Activated T-helper 17 cell treated with anti-CD3 and anti-CD28 coated beads, Interleukin-2, amount 50 U/mL, for 72 hours (primary cell): ENCODE measurements around the gene THAP7. TPM values are rescaled to one million over a fixed set of nuclear protein-coding genes. Genes with fewer than 3 reads are reported as not detected.

Experiments used
- ATAC-seq: fragments of 150-1000 bp; cut with Tn5 transposase; replicated peaks from 2 replicates; pipeline ENCODE4 v1.10.0; 2021; ENCODE audit warnings: mild to moderate bottlenecking, moderate library complexity
- H3K27ac Mint-ChIP-seq: one replicate; pipeline ENCODE4 v1.8.0; 2022; ENCODE audit warnings: mixed read lengths
- H3K27me3 Mint-ChIP-seq: one replicate; pipeline ENCODE4 v1.8.0; 2022; ENCODE audit warnings: mixed read lengths
- H3K36me3 Mint-ChIP-seq: one replicate; pipeline ENCODE4 v1.8.0; 2022; ENCODE audit warnings: low read depth, mild to moderate bottlenecking, mixed read lengths
- H3K4me1 Mint-ChIP-seq: one replicate; pipeline ENCODE4 v1.8.0; 2022; ENCODE audit warnings: mixed read lengths
- H3K4me3 Mint-ChIP-seq: one replicate; pipeline ENCODE4 v1.8.0; 2022; ENCODE audit warnings: mild to moderate bottlenecking, mixed read lengths
- H3K9me3 Mint-ChIP-seq: one replicate; pipeline ENCODE4 v1.8.0; 2022; ENCODE audit warnings: mixed read lengths
- total RNA-seq, 2 donors: library from RNA; stranded (reverse); gene quantifications; one replicate each; pipeline ENCODE4 v1.2.3, GENCODE V29; 2022

THAP7 gene
- total RNA-seq, 2 donors from 2014 or later, result 19.6 to 27.1 TPM

DNA sequence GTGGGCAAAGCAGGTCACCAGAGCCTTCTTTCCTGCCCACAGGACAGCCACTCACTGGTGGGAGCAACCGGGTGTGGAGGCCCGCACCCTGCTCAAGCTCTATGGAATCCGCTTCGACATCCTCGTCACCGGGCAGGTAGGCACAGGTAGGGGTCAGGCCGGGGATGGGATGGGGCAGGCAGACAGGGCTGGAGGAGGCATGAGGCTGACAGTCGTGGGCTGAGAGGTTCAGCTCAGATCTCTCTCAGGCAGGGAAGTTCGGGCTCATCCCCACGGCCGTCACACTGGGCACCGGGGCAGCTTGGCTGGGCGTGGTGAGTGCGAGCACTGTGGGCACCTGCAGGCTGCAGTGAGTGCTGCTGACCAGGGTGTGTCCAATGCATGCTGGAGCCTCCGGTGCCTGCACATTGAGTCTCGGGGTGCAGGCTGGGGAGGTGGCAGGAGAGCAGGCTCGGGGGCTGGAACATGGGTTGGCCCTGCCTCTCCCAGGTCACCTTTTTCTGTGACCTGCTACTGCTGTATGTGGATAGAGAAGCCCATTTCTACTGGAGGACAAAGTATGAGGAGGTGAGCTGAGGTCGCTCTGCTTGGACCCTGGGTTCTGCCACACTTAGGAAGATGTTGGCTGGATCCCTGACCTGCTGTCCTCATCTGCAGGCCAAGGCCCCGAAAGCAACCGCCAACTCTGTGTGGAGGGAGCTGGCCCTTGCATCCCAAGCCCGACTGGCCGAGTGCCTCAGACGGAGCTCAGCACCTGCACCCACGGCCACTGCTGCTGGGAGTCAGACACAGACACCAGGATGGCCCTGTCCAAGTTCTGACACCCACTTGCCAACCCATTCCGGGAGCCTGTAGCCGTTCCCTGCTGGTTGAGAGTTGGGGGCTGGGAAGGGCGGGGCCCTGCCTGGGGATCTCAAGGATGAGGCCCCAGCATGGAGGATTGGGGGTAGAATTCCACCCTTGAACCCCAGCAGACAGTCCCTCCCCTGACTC lies 24.1 kb upstream of the THAP7 start:
- H3K27me3 Mint-ChIP-seq, result peaks cover 11% of the 10 kb centered on the region
- peak overlapping the region; percentile 28 for H3K4me3 Mint-ChIP-seq
- ATAC-seq, result no peak
- no peaks in the 10 kb centered on the region for H3K36me3 Mint-ChIP-seq
- peak overlapping the region; percentile 61 for H3K27ac Mint-ChIP-seq
- no peaks in the 10 kb centered on the region for H3K9me3 Mint-ChIP-seq
- H3K4me1 Mint-ChIP-seq, result peaks cover 7% of the 10 kb centered on the region

GRCh38 chr22:21025266-21025665 lies 23.3 kb upstream of the THAP7 start:
- H3K27me3 Mint-ChIP-seq, result peaks cover 6% of the 10 kb centered on the region
- H3K36me3 Mint-ChIP-seq, result no peaks in the 10 kb centered on the region
- H3K27ac Mint-ChIP-seq, result peak overlapping the region; percentile 61
- ATAC-seq, result peak; percentile 35
- no peaks in the 10 kb centered on the region for H3K9me3 Mint-ChIP-seq
- peak overlapping the region; percentile 28 for H3K4me3 Mint-ChIP-seq
- peaks cover 7% of the 10 kb centered on the region for H3K4me1 Mint-ChIP-seq

- Mint-ChIP-seq H3K4me1 (peaks cover 7% of the 10 kb centered on the region), H3K4me3 (no peak overlapping the region), H3K27ac (no peak overlapping the region), H3K36me3 (no peaks in the 10 kb centered on the region), H3K9me3 (no peaks in the 10 kb centered on the region), H3K27me3 (no peaks in the 10 kb centered on the region)
- no peak for ATAC-seq
These were observed 21.2 kb upstream of the THAP7 start for GRCh38 chr22:21022955-21023614.

GRCh38 chr22:21022507-21022906 lies 20.6 kb upstream of the THAP7 start:
- Mint-ChIP-seq H3K4me1 (peaks cover 7% of the 10 kb centered on the region), H3K36me3 (no peaks in the 10 kb centered on the region), H3K27ac (no peak overlapping the region), H3K27me3 (no peaks in the 10 kb centered on the region), H3K9me3 (no peaks in the 10 kb centered on the region), H3K4me3 (no peak overlapping the region)
- ATAC-seq, result no peak

- no peak for ATAC-seq
- Mint-ChIP-seq H3K27me3 (no peaks in the 10 kb centered on the region), H3K4me3 (no peak overlapping the region), H3K36me3 (no peaks in the 10 kb centered on the region), H3K9me3 (no peaks in the 10 kb centered on the region), H3K27ac (no peak overlapping the region), H3K4me1 (peaks cover 7% of the 10 kb centered on the region)
These were observed 19.0 kb upstream of the THAP7 start for GRCh38 chr22:21020802-21021429.

- no peak for ATAC-seq
- no peak overlapping the region for H3K4me3 Mint-ChIP-seq
- H3K27me3 Mint-ChIP-seq, result no peaks in the 10 kb centered on the region
- no peaks in the 10 kb centered on the region for H3K36me3 Mint-ChIP-seq
- H3K27ac Mint-ChIP-seq, result peak overlapping the region; percentile 15
- peaks cover 14% of the 10 kb centered on the region for H3K4me1 Mint-ChIP-seq
- no peaks in the 10 kb centered on the region for H3K9me3 Mint-ChIP-seq
These were observed 16.4 kb upstream of the THAP7 start for GRCh38 chr22:21018314-21018713.

- Mint-ChIP-seq H3K27ac (peak overlapping the region; percentile 73), H3K27me3 (no peaks in the 10 kb centered on the region), H3K9me3 (no peaks in the 10 kb centered on the region), H3K4me1 (peaks cover 14% of the 10 kb centered on the region), H3K36me3 (no peaks in the 10 kb centered on the region), H3K4me3 (no peak overlapping the region)
- ATAC-seq, result no peak
These were observed 14.9 kb upstream of the THAP7 start for GRCh38 chr22:21016644-21017420.

GRCh38 chr22:21015466-21016006 lies 13.6 kb upstream of the THAP7 start:
- H3K4me3 Mint-ChIP-seq, result peak overlapping the region; percentile 90
- H3K27me3 Mint-ChIP-seq, result no peaks in the 10 kb centered on the region
- no peak for ATAC-seq
- H3K9me3 Mint-ChIP-seq, result no peaks in the 10 kb centered on the region
- H3K36me3 Mint-ChIP-seq, result no peaks in the 10 kb centered on the region
- peaks cover 14% of the 10 kb centered on the region for H3K4me1 Mint-ChIP-seq
- peak overlapping the region; percentile 95 for H3K27ac Mint-ChIP-seq

DNA sequence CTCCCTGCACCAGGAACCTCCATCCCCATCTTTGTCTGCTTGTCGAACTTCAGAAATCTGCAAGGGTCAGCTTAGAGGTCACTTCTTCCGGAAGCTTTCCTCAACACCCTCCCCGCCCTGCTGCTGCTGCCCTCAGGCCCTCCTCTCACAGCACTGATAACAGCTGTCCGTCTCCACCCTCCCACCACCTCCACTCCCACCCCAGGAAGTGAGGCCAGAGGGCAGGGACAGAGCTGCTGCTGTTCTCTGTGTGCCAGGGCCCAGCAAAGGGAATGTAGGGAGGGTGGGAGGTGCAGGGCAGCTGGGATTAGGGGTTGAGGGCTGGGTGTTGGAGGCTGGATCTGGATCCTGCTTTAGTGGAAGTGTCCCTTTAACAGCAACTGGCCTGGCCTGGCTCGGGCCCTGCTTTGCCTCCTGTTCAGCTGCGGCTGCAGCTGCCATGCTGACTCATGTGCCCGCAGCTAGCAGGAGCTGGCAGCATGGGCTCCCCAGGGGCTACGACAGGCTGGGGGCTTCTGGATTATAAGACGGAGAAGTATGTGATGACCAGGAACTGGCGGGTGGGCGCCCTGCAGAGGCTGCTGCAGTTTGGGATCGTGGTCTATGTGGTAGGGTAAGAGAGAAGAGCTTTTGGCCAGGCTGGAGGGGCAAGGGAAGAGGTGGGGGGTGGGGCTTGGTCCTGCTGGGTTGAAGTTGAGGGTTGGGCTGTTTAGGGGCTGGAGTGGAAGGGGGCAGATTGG lies 13.0 kb upstream of the THAP7 start, which contains the start of gene P2RX6:
Gene P2RX6 (plus strand): TSS at position 440 of the 740 bp plus-strand sequence. CDS start 10 bp downstream, at position 450.
- peak within 1 kb of the TSS; percentile 95 for H3K27ac Mint-ChIP-seq
- H3K27me3 Mint-ChIP-seq, result no peaks in the 10 kb centered on the region
- H3K4me3 Mint-ChIP-seq, result peak within 1 kb of the TSS; percentile 90
- H3K4me1 Mint-ChIP-seq, result peaks cover 14% of the 10 kb centered on the region
- no peaks in the 10 kb centered on the region for H3K36me3 Mint-ChIP-seq
- H3K9me3 Mint-ChIP-seq, result no peaks in the 10 kb centered on the region
- no peak for ATAC-seq

DNA sequence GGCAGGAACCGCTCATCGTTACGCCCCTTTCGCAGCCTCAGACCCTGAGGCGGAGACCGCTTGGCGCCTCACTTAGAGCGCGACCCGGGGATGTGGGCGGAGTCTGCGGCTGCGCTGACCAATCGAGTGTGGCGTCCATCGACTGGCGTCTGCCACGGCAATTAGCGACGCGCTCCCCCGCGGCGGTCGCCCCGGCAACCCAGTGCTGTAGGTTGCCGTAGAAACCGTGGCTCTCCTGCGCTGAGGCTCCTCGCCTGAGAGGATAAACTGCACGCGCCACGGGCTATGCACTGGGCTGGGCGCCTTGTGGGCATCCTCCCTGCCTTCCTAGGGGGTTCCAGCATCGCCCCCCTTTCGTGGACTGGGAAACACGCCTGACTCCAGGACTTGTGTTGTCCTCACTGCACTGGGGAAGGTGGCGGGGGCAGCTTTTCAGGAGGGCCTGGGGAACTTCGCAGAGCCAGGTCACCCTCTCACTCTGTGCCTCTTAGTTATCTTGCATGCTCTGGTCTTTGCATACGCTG lies 12.3 kb upstream of the THAP7 start:
- peak; percentile 97 for ATAC-seq
- H3K27ac Mint-ChIP-seq, result peak overlapping the region; percentile 95

GRCh38 chr22:21013657-21014201 lies 11.8 kb upstream of the THAP7 start:
- ATAC-seq, result no peak
- peak overlapping the region; percentile 90 for H3K4me3 Mint-ChIP-seq
- no peaks in the 10 kb centered on the region for H3K27me3 Mint-ChIP-seq
- peaks cover 14% of the 10 kb centered on the region for H3K4me1 Mint-ChIP-seq
- H3K9me3 Mint-ChIP-seq, result no peaks in the 10 kb centered on the region
- peak overlapping the region; percentile 95 for H3K27ac Mint-ChIP-seq
- no peaks in the 10 kb centered on the region for H3K36me3 Mint-ChIP-seq

More for the DNA sequence above, 12.3 kb upstream of the THAP7 start:
- peak overlapping the region; percentile 90 for H3K4me3 Mint-ChIP-seq
- no peaks in the 10 kb centered on the region for H3K9me3 Mint-ChIP-seq
- H3K27me3 Mint-ChIP-seq, result no peaks in the 10 kb centered on the region
- no peaks in the 10 kb centered on the region for H3K36me3 Mint-ChIP-seq
- peaks cover 14% of the 10 kb centered on the region for H3K4me1 Mint-ChIP-seq

GRCh38 chr22:21012446-21013407 lies 10.8 kb upstream of the THAP7 start:
- no peak for ATAC-seq
- Mint-ChIP-seq H3K27ac (peak overlapping the region; percentile 95), H3K9me3 (no peaks in the 10 kb centered on the region), H3K4me3 (peak overlapping the region; percentile 90), H3K36me3 (no peaks in the 10 kb centered on the region), H3K27me3 (no peaks in the 10 kb centered on the region), H3K4me1 (peaks cover 14% of the 10 kb centered on the region)
